GM15510 (cell line): ENCODE data around the gene ZNF664.

Source experiments
- POLR2A ChIP-seq: IDR thresholded peaks from 3 replicates; pipeline ENCODE4 v1.6.1; 2011; ENCODE audit warnings: borderline replicate concordance; ENCODE audit not compliant: insufficient read length; ENCODE audit errors: extremely low read depth

The ZNF664 gene

DNA sequence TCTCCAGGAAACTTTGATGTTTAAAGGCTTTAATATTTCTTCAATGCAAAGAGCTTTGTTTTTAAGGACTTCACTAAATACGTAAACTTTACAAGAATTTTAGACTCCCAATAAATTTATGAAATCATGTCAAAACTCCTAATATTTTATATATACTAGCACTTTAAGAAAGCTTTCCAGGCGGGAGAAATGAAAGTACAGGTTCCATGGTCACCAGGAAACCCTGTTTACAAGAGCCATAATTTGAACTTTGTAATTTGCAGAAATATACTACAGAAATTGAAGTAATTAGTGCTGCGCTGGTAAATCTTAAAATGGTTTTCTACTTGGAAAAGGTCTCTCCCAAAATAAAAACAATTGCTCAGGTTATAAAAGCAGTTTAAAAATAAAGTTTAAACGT is 9.2 kb upstream of the ZNF664 start:
- TF ChIP-seq POLR2A, result no peak

DNA sequence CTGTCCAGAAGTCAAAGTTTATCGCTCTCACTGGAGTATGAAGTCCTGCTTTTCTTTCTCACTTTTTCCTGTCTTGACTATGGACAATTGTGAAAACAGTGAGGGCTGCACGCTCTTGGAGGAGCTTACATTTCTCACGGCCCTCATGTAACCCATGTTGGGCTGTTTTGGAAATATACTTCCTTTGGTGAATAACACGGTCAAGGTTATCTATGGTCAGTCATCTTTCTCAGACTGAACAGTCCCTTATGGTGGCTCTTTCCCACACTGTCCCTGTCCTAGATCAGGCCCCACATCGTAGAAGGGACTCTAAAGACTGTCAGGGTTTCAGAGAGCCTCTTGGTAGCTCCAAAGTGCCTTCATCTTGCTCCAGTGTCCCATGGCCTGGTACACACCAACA is 7.6 kb upstream of the ZNF664 start:
- TF ChIP-seq POLR2A, result no peak

DNA sequence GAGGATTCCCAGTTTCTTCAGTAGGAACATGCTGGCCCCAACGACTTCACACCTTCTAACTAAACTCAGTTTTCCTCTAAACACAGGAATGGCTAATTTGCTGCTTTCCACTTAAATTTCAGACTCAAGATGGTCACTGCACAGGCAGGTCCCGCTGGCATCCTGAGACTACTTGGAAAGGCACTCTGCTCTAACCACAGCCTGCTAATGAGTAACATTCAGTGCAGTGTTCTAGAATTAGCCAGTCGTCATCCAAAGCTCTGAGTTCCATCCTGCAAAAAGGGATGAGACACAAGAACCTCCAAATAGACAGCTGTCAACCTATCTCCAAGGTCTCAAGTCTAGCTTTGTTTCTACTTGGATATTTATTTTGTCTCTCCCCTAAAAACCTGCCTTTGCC is 6.4 kb upstream of the ZNF664 start:
- no peak for TF ChIP-seq POLR2A

DNA sequence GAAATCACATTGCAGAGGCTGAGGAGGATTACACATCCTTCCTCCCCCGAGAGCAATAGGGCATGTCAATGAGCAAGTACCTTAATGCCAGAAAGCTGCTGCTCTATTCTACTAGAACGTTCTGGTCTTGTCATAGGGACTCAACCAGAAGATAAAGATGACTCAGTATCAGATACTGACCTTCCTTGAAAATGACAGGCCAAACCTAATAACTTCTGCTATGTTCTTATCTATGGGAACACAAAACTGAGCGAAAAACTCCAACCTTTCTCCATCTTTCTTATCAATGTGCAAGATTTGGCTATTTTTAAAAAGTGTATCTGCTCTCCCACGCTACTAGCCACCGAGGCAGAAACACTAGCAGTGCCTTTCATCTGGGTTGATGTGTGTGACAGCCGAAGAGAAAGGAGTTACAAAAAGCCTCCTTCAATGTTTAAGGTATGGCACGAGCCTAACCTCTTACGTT is 5.9 kb upstream of the ZNF664 start:
- no peak for TF ChIP-seq POLR2A

DNA sequence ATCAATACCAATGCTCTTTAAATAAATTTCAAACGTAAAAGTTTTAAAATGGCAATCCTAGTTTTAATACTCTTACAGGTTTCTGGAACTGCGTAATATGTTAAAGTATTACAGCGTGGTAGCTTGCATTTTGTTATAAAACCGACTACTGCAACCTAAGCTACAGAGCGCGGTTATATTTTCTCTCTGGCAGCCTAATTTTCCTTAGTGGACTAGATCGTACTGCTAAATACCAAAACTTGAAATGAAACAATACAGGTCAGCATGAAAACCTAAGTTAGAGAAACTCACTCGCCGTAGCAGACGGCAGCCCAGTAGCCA is 1.6 kb upstream of the ZNF664 start:
- TF ChIP-seq POLR2A, result no peak

DNA sequence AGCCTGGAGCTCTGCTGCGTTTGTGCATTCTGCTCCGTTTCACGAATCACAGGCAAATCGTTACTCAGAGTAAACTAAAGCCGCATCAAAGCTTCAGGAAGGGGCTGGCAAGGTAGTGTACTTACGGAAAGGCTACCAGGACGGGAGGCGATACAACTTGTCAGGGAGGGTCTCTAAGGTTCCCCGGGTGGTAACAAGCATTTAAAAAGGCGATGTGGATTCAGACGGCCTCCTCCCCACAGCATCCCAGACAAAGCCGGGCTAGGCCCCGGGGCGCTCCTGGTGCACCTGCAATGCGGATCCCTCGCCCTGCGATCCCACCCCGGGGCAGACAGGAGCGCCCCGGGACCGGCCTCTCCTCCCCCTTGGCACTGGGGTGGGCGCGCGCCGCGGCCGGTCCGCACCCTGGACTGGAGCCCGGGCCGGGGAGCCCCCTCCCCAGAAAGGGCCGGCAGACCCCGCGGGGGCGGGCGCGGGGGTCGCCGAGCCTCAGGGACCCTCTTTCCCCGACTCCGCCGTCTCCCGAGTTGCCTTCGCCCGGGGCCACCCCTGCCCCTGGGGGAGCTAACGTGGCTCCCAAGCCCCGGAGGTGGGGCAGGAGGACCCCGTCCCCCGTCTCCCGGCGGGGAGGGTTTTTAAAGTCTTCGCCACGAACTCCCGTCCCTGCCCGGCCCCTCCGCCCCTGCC is 1.1 kb upstream of the ZNF664 start:
- TF ChIP-seq POLR2A, result no peak

DNA sequence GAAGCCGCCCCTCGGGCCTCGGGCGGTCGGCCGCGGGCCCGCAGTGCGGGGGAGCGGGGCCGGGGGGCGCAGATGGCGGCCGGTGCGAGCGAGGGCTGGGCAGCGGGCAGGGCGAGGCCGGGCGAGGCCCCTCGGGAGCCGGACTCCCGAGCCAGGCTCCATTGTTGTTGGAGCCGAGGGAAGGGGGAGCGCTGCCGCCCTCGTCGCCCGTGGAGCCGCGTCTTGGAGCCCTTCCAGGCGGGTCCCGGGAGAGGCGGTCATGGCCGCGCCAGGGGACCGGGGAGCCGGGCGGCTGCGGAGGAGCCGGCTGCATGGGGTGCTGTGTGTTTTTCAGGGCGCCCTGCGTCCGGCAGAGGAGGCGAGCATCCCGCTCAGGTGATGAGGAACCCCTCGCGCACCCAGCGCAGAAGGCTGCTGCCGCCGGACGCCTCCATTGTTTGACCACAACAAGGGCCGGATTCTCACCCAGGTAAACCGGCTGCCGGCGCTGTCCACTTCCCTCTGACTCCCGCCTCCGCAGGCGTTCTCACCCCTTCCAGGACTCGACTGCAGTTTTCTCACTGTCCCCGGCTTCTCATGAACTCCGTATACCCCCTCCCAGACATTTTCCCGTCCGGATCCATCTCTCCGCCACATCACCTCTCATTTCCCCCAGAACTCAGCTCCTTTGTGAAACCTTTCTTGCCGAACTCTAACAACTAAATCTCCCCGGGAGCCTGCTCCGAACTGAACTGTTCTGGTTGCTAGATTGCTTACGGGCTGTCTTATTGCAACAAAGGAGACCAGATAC is 732 bp downstream of the ZNF664 start:
- no peak for TF ChIP-seq POLR2A

DNA sequence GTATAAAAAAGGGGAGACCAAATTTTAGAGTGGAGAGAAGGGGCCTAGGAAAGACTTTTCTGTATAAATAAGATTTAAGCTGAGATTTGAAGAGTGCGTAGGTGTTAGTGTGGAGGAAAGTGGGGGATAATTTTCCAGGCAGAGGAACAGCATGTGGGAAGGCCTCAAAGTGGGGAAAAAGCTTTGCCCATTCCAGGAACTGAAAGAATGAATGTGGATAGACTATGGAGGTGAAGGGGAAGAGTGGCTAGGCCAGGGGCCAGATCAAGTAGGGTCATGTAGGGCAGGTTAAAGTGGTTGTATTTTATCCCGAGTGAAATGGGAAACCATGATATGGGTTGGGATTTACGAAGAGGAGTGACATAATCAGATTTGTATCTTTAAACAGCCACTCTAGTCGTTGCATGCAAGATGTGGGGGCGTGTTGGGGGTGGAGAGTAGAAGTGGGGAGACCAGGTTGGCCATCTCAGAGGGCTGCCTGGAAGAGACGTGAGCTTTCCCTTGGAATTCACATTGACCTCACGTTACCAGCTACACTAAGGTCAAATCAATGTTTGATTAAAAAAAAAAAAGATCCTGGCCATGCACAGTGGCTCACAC is 3.3 kb downstream of the ZNF664 start:
- TF ChIP-seq POLR2A, result no peak

DNA sequence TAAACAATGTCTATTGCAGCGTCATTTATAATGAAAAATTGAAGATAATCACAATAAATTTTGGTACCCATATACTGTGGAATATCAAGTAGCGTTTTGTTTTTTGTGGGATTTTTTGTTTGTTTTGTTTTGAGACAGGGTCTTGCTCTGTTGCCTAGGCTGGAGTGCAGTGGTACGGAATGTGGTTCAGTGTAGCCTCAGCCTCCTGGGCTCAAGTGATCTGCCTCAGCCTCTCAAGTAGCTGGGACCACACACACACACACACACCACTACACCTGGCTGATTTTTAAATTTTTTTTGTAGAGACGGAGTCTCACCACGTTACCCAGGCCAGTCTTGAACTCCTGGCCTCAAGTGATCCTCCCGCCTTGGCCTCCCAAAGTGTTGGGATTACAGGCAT is 6.6 kb downstream of the ZNF664 start:
- no peak for TF ChIP-seq POLR2A

DNA sequence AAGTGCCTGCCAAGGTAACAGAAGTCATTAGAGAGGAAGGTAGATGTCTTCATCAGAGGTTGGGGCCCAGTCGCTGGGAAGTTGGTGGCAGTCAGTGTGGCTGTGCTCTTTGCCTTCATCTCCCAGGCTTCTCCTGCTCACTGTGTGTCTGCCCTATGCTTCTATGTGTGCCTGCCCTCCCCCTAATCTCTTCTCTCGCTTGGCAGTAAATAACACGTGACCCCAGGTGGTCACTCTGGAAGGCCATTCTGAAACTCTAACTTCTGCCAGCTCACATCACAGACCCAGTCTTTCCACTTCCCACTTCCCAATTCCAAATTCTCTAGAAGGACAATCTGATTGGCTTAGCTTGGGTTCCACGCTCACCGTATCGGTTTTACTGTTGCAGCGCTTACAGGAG is 9.3 kb downstream of the ZNF664 start:
- TF ChIP-seq POLR2A, result no peak

DNA sequence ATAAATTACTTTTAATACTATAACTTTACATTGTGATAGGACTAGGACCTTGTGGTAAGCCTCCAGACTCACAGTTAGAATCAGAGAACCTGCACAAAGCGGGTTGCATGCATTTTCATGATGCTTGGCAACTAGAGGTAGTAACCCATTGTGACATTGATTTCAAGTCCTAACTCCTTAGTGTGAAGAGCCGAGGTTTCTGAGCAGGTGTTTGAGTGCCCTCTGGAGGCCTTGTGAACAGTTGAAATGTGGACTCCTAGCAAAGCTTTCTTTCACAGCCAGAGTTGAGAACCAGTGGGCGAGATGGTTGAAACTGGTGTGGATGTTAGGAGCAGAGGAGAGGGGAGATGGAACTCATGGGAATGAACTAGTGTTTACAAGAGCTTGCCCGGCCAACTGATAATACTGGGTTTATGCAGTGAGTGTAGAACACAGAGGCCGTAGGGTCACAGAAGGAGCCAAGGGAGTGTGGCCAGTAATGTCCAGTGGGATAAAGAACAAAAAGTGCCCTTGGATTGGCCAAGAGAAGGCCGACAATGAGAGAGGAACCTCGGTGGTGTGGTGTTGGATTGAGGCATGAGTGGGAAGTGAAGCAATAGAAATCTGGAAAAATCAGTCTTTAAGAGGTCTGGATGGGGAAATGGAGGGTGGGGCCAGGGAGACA is 10.9 kb downstream of the ZNF664 start:
- TF ChIP-seq POLR2A, result no peak

DNA sequence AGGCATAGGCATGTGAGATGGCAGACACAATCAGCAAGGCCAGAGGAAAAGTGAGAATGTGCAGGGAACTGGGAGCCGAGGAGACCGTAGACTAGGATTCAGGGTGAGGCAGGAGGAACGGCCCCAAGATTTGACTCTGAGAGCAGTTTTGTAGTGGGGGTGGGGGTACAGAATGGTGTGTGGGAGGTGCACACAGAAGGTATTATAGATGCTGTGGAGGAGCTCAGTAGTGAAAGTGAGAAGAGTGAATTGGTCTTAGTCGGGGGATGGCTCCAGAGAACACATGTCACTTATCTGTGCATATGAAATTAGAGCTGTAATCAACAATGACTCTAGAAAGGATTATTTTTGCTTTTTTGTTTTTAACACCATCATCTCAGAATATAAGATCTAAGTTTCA is 11.9 kb downstream of the ZNF664 start:
- no peak for TF ChIP-seq POLR2A

DNA sequence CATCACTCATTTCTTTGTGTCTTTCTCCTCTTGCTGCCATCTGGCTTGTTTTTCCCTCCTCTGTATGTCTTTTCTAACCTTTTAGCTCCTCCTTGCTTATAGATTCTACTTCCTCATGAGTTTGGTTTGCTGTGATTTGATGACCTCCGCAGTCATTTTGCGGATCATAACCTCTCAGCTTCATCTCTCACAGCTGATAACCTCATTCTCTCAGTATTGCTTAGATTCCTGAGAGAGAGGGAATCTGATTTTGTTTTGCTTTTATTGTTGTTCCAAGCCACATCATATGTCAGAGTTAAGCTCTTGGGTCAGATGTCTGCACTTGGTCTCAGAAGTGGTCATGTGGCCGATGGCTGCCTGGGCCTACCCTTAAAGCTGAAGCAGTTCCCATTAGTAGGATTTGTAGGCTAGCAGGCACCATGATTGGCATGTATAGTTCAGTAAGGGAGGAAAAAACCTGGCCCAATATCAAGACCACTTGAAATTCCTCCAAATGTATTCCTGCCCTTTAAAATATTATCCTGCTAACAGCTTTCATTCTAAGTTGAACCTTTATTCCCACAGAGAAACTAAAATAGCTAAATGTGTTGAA is 13.5 kb downstream of the ZNF664 start:
- TF ChIP-seq POLR2A, result no peak

DNA sequence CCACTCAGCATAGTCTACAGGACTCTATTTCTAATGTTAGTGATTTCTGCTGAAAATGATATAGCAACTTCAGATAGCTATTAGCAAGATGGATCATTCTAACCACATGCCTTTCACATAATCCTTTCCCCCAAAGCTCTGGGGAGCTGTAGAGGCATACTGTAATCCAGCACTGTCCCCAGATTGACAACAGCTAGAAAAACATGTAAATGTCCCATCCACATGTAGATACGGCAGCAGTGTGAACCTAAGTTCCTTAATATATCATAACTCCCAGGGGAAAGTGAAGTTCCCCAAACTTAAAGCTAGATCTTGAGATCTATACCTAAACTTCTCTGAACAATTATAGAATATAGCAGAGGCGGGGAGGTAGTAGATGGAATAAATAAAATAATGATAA is 14.0 kb downstream of the ZNF664 start:
- TF ChIP-seq POLR2A, result no peak

DNA sequence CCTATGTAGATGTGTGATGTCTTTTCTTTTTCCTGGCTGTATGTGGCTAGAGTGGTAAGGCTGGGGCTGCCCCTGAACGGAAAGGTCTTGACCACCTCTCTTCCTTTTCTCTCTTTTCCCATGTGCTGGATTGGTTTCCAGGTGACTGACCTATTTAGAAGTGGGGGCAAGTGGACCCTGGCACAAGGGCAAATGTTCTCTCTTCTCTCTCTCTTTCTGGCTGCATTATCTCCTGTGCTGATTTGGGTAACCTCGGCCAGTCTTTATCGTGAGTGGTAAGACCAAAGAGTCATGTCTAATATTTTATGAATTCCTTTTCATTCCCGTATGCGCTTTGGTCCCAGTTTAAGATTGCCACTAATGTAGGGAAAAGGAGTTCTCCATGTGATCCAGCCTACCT is 16.2 kb downstream of the ZNF664 start:
- no peak for TF ChIP-seq POLR2A
